ENCODE data around the gene TTC31.

DNA sequence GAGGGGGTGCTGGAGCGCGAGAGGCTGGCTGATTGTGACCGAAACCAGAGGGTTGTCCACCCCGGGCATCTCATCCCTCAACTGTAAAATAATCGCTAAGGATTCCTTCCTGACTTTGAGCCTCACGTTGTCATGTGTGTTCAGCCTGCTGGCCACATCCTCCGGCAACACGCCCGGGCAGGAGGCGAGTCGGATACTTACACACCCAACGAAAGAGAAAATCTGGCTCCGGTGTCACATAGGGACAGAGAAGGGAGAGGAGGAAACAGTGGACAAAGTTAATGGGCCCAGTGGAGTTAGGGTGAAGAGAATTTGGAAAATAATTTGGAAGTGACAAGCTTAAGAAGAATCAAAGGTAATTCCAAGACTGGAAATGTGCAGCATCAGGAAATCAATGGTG is 33.8 kb downstream of the TTC31 start:
- TF ChIP-seq, protein P1, sequence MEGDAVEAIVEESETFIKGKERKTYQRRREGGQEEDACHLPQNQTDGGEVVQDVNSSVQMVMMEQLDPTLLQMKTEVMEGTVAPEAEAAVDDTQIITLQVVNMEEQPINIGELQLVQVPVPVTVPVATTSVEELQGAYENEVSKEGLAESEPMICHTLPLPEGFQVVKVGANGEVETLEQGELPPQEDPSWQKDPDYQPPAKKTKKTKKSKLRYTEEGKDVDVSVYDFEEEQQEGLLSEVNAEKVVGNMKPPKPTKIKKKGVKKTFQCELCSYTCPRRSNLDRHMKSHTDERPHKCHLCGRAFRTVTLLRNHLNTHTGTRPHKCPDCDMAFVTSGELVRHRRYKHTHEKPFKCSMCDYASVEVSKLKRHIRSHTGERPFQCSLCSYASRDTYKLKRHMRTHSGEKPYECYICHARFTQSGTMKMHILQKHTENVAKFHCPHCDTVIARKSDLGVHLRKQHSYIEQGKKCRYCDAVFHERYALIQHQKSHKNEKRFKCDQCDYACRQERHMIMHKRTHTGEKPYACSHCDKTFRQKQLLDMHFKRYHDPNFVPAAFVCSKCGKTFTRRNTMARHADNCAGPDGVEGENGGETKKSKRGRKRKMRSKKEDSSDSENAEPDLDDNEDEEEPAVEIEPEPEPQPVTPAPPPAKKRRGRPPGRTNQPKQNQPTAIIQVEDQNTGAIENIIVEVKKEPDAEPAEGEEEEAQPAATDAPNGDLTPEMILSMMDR (IDR thresholded peaks at IDR 0.05; ENCODE audit: low read depth, low read length, missing input control): no peak
- TF ChIP-seq, protein P2, sequence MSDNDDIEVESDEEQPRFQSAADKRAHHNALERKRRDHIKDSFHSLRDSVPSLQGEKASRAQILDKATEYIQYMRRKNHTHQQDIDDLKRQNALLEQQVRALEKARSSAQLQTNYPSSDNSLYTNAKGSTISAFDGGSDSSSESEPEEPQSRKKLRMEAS (IDR thresholded peaks at IDR 0.05): no peak
- no peak for TF ChIP-seq RXRA (IDR thresholded peaks at IDR 0.05)
- TF ChIP-seq JUND (IDR thresholded peaks at IDR 0.05): no peak
- TF ChIP-seq YY1 (IDR thresholded peaks at IDR 0.05): no peak
- TF ChIP-seq EGR1 (IDR thresholded peaks at IDR 0.05; ENCODE audit: low read depth in 2 of 2): no peak
